NK-92 (cell line): Measurements from ENCODE around the gene RNF20.
"Not testable (repeated sequence)": the region's sequence is repeated elsewhere in the genome, so short reads cannot be mapped to it uniquely, and the experiment has no call there.

Experiments
- DNase-seq: peaks from one replicate; lab custom pipeline; 2025; ENCODE audit not compliant: unreplicated experiment; lab: John Stamatoyannopoulos, UW

RNF20 gene

DNA sequence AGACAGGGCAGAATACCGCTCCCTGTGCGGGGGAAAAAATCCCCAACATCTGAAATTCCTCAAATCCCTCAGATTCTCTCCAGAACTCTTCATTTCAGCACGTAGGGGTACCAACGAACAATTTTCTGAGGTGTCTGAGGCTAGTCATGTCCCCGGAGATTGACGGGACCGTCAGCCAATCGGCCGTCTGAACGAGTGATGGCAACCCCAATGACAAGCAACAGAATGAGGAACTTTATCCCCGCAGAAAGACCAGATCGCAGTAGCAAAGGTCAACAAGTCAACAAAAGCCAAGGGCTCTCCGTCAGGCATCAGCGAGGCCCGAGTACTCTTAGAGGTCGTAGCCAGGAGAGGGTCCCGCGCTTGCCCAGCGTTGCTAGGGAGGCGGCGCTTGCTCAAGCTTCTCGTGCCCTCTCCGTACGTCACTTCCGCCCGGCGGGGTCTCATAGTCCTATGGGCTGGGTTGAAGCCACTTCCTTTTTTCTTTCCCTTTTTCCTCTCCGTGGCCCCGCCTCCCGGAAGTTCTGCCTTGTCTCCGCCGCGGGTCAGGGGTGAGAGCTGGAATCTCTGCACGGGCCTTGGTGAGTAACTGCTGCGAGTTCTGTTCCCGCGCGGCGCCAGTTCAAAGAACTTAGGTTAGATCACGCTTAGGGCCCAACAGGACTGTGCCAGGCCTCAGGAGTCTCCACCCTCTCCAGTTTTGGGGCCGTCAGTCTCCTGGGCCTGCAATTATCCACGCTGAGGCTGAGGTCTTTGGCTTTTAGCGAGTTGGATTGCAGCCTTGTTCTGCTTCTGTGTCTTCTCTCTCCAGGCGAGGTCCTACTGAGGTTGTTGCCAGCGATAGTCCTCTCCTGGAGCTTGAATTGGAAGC is at the start of gene RNF20:
RNF20 (plus strand) TSS at position 520 of the 871 bp plus-strand sequence. CDS start 1,571 bp downstream, outside the sequence.
- peak; percentile 85 for DNase-seq

DNA sequence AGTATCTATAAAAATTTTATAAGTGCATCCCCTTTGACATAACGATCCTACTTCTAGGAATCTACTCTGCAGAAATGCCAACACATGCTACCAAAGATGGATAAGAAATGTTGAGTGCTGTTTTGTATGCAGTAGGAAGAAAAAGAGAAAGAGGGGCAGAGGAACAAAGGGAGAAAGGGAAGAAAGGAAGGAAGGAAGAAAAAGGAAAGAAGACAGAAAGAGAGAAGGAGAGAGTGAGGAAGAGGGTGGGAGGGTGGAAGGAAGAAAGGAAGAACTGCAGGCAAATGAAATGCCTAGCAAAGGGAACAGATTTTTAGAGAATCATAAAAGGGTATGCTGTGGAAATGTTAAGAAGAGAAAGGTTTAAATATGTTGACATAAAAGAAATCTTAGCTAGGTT is 49.6 kb upstream of the RNF20 start:
- no peak for DNase-seq

- no peak for DNase-seq
These were observed 47.5 kb upstream of the RNF20 start for GRCh38 chr9:101485924-101486692.

DNA sequence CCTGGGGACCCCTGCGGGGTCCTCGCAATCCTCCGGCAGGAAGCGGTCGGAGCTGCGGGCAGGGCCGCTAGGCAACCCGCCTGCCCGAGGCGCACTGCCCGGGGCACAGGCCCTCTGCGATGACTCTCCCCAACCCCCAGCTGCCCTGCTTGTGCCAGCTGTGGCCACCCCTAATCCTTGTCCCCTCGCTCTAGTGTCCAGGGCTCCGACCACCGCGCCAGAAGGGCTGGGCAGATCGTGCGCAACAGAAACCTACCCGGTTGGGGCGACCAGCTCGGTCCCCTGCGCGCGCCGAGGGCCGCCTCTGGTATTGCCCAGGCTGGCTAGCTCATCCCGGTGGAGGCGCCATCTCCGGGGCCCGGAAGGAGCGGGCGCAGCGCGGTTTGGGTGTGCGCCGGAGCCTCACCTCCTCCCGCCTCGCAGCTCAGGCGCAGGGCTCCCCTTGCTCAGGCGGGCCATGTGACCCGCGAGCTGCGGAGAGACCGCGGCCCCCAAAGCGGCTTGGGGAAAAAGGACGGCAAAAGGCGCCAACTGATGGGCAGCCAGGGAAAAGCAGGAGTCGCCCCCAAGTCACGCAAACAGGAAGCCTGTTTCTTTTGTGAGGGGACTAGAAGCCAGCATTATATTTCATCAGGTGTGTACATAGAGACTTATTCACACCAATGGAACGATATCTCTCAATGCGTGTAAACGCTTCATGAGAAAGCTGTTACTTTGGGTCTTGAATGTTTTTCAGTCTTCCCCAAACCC is 46.8 kb upstream of the RNF20 start:
- no peak for DNase-seq

DNA sequence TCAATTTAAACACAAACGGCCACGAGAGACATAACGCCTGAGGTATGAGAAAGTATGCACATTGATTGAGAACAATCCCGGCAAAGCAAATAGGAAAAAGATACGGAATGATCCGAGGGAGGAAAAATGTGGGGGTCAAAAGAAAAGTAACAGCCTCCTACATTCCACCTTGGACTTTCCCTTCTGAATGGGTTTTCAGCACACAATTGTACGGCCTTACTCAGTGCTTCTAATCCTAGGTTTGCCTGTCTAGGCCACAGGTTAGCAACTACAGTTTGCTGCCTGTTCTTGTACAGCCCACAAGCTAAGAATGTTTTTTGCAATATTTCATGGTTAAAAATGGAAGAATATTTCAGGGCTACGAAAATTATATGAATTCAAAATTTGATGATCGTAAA is 46.2 kb upstream of the RNF20 start:
- no peak for DNase-seq

GRCh38 chr9:101495810-101496209 is 37.8 kb upstream of the RNF20 start:
- DNase-seq = no peak

DNA sequence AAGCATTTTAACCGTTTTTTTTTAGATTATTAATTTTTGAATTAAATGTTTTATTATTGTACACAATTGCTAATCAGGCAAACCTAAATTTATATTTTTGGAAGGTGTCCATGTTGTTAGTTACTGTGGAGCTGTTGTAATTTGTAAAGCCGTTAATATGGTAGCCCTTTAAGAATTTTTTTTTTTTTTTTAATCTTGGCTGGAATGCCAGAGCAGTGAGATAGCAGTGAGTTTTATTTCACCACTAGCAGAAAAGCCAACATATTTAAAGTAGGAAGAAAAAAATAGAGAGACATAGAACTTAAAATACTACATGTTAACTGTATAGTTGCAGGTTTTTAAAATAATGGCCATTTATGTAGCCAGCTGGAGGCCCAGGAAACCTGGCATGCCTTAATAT is 35.3 kb upstream of the RNF20 start:
- no peak for DNase-seq

- DNase-seq = no peak
These were observed 29.5 kb upstream of the RNF20 start for GRCh38 chr9:101504188-101504587.

- DNase-seq = no peak
These were observed 25.4 kb upstream of the RNF20 start for GRCh38 chr9:101508211-101508610.

DNA sequence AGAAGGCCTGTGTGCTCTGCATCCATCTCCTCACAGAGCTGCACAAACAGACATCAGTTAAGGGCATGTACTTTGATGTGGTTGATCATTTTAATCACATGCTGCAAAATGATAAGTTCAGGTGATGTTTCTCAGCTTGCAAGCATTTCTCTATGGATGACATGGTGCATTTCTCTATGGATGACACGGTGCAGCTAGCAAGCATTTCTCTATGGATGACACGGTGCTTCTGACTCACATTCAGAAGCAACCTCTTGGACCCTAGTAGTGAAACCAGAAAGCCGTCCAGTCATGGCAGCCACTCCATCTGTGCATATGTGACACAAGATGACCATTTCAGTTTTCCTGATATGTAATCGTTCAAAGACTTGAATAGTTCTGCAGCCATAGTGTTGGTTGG is 24.1 kb upstream of the RNF20 start:
- no peak for DNase-seq

- no peak for DNase-seq
These were observed 23.2 kb upstream of the RNF20 start for GRCh38 chr9:101510459-101510858.

DNA sequence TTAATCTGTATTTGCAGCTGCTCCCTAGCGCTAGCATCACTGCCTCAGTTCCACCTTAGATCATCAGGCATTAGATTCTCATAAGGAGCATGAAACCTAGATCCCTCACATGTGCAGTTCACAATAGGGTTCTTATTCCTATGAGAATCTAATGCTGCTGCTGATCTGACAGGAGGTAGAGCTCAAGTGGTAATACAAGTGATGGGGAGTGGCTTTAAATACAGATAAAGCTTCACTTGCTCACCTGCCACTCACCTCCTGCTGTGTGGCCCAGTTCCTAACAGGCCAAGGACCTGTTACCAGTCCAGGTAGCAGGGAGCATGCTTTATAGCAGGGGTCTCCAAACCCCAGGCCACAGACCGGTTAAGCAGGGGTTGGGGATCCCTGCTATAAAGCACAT is 22.6 kb upstream of the RNF20 start:
- DNase-seq = no peak

DNA sequence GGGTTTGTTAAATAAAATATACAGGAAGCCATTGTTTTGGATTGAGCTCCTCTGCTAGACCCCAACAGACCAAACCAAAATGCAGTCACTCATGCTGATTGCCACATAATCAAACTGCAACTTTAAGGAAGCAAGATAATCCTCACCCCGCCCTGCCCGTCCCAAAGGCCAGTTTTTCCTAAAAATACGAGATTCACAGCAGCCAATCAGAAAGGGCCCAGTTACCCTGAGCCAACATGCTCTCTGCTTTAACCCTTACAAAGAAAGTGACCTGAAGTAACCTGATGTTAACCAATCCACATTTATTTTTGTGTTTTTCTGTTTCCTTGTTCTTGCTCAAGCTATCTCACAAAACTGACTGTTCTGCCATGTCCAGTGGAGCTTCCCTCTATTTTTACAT is 21.5 kb upstream of the RNF20 start:
- no peak for DNase-seq

DNA sequence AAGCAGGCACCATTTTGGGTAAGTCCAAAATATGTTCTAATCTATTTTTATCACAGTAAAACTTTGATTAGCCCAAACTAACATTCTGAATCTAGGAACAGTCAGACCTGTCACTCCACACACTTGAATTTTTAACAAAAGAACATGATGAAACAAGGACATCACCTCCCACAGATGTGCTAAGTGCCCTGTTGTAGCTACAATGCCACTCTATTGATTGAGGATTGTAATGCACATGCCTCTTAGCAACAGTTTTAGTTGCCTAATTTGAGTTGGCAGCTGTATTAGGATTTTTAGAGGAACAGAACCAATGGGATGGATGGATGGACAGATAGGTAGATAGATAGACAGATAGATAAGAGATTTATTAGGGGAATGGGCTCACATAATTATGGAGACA is 20.3 kb upstream of the RNF20 start:
- DNase-seq = no peak

GRCh38 chr9:101514071-101514470 is 19.6 kb upstream of the RNF20 start:
- DNase-seq = no peak

- DNase-seq = no peak
These were observed 17.0 kb upstream of the RNF20 start for GRCh38 chr9:101516655-101517054.

GRCh38 chr9:101518489-101518888 is 15.2 kb upstream of the RNF20 start:
- not testable (repeated sequence) for DNase-seq

DNA sequence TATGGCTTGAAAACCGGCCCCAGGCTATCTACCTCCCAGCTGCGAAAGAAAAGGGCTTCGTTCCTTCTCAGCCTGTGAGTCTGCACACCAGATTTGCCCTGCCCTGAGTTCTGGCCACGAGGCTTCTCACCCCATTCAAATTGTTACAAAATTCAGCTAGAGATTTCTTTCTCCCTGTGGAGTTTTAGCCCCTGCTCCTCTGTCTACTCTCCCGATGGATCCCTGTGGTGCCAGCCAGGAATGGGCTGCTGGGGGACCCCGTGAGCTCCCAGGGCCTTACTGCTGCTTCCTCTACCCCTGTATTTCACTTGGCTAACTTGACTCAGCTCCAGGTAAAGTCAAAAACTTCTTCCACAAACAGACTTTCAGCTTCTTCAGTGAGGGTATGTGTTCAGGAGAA is 9.3 kb upstream of the RNF20 start:
- no peak for DNase-seq

DNA sequence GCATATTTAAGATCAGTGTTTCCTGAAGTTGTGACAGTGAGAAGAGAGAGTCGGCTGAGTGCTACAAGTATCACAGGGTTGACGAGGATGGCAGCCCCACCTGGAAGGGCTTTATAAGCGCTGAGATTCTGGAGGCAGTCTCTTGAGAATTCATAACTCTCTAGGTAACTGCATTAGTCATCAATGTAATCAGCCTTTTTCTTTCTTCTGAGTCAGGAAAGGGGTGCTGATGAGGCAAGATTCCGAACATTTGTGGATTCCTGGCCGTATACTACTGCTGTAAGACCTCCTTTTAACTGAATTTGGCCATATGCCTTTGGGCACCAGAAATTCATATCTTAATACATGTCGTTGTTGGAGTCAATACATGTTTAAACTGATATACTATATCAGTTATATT is 6.6 kb upstream of the RNF20 start:
- DNase-seq = no peak

DNA sequence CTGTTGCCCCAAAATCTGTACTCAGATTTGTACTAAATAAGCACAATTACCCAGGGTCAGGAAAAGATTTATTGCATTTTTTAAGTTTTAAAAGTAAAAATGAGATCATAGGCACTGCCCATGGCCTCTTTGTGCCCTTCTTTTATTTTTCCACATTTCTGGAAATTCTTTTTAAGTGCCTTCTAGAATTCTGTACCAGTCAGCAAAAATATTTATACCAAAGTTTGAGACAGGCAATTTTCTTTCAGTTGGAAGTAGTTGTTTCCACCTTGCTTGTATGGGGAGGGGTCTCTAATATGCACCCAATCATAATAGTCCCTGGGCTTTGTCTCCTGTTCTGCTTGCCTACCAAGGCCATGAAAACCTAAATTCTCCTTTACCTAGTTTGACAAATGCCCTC is 5.6 kb upstream of the RNF20 start:
- no peak for DNase-seq

- no peak for DNase-seq
These were observed 3.5 kb upstream of the RNF20 start for GRCh38 chr9:101530076-101530711.
